GM20431 (cell line): ENCODE data around the gene BUD23.
"Not testable (repeated sequence)": the region's sequence is repeated elsewhere in the genome, so short reads cannot be mapped to it uniquely, and the experiment has no call there.

ENCODE experiments used
- in situ Hi-C: fragments of 300-500 bp; cut with MseI, MboI; formaldehyde crosslinking; loops from one replicate; pipeline ENCODE4 v1.15.0; 2020; ENCODE audit warnings: low sequenced_read_pairs; ENCODE audit not compliant: unreplicated experiment

BUD23 gene

DNA sequence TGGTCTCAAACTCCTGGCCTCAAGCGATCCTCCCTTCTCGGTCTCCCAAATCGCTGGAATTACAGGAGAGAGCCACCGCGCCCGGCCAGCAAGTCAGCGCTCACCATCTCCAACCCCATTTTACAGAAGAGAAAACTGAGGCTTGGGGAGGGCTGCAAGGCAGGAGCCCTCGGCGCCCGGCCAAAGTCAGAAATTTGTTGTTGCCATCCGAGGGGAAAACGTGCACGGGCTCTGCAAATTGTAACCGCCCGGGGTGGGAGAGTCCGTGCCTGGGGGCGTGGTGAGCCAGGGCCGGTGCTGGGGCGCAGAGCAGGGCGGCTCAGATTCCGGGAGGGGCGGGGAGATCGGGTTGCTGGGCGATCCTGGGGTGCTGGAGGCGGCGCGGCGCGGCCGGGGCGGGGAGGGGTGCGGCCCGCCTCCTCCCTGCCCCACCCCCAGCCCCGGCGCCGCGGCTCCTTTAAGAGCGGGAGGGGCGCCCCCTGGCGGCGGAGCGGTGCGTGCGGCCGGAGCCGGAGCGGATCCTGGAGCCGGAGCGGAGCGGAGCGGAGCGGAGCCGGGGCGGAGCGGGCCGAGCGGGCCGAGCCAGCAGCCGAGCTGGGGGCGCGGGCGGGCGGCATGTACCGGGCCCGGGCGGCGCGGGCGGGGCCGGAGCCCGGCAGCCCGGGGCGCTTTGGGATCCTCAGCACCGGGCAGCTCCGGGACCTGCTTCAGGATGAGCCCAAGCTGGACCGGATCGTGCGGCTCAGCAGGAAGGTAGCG is 15.9 kb upstream of the BUD23 start, which contains the start of gene VPS37D:
VPS37D (plus strand) TSS at position 488 of the 759 bp plus-strand sequence; CDS start at position 616, 128 bp downstream.
- in situ Hi-C loops: no loop called here

DNA sequence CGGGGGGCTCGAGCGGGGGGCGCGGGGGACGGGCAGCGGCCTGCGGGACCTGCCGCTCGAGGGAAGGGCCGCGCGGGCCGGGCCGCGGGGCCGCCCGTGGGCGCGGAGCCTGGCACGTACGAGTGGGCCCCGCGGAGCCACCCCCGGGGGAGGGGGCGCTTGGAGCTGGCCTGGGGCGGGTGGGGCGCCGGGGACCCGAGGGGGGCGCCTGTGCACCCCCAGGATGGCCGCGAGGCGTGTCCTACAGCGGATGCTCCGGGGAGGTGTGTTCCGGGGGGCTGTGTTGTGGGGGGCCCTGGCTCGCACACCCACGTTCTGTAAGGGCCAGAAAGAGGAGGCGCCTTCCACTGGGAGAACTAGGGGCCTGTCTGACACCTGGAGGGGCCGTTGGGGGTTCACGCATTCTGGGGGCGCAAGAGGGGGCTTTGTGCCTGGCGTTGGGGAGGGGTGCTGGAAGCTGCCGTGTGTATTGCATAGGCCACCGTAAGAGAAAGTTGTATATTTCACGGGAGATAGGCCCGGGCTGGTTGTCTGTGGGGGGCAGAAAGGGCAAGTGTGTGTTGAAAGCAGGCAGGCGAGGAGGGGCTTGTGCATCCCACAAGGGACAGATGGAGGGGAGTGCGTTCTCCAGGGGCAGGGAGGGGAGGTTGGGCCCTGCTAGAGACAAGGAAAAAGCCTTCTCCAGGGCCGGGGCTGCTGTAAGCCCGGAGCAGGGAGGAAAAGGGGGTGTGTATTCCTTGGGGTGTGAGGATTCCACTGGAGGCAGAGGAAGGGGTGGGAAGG is 15.1 kb upstream of the BUD23 start:
- in situ Hi-C loops: no loop called here

DNA sequence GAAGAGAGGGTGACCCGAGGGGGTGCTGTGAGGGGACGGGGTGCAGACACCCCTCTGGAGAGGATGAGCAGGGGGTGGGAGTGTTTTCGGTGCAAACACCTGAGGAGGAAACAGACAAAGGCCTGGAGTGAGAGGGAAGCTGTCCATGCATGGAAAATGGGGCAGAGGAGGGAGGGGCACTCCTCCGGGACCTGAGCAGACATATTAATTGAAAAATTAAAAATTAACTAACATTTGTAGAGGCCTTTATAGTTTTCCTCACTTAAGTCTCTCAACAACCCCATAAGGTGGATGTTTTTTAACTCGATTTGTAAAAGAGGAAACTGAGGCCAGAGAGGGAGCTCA is 14.5 kb upstream of the BUD23 start:
- in situ Hi-C loops: no loop called here

DNA sequence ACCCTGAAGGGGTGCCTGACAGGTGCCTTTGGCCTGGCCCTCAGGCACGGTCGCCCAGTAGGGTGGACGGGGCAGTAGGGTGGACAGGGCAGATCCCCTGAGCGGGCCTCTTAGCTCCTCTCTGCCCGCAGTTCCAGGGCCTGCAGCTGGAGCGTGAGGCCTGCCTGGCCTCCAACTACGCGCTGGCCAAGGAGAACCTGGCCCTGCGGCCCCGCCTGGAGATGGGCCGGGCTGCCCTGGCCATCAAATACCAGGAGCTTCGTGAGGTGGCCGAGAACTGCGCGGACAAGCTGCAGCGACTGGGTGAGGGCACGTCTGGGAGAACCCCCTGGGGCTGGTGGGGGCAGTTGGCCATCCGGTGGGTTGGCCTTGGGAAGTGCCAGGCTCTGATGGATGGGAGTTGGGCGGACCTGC is 14.1 kb upstream of the BUD23 start:
- in situ Hi-C loops: no loop called here

DNA sequence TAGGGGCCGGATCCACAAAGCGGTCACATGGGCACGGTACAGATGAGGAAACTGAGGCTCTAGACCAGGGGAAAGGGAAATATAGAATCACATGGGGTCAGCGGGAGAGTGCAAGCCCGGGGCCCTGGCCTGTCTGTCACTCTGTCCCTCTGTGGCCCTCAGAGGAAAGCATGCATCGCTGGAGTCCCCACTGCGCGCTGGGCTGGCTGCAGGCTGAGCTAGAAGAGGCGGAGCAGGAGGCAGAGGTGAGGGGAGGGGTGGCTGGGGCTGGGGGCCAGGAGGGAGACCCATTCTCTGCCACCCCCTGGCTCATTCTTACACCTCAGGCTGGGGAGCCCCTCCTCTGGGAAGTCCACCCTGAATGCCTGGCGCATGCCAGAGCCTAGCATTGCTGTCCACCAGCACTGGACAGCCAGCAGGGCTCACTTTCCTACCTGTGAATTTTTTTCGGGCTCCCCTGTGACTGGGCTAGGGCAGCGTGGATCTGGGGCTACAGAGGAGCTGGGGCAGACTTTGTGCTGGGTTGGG is 13.5 kb upstream of the BUD23 start:
- in situ Hi-C loops: no loop called here

DNA sequence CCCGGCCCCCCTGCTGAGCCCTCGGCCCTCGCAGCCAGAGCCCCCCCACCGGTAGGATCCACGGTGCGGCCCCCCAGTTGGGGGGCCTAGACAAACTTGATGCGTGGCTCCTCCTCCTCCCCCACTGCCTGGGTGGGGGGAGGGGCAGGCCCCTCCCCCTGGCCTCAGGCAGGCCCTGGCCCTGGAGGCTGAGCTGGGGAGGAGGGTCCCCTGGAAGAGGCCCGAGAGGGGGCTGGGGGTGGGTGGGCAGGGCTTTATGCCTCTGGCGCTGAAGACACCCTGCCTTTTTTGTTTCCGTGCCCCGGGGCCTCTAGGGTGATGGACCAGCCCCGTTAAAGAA is 12.1 kb upstream of the BUD23 start:
- in situ Hi-C loops: no loop called here

DNA sequence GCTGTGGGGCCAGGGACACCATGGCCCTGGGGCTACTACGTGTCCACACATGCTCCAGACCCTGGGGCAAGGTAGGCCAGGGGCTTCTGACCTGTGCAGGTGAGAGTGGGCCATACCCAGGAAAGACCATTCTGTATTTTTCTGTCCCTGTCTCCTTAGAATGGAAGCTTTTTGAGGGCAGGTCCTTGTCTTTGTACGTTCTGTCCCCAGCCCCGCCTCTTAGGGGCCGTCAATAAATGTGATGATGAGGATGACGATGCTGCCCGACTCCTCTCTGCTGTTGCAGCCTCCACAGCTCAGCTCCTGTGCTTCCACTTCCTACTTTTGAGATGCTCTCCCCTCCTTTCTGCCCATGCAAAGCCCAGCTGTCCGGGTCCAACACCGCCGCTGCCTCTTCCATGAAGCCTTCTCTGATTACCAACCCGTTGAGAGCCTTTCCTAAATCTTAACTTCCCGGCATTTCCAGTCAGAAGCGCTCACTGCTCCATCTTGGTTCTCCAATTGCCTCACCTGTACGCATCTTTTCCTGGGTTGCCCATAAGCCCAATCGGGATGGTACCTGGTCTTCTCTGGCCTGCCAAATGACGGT is 11.4 kb upstream of the BUD23 start:
- in situ Hi-C loops: no loop called here

DNA sequence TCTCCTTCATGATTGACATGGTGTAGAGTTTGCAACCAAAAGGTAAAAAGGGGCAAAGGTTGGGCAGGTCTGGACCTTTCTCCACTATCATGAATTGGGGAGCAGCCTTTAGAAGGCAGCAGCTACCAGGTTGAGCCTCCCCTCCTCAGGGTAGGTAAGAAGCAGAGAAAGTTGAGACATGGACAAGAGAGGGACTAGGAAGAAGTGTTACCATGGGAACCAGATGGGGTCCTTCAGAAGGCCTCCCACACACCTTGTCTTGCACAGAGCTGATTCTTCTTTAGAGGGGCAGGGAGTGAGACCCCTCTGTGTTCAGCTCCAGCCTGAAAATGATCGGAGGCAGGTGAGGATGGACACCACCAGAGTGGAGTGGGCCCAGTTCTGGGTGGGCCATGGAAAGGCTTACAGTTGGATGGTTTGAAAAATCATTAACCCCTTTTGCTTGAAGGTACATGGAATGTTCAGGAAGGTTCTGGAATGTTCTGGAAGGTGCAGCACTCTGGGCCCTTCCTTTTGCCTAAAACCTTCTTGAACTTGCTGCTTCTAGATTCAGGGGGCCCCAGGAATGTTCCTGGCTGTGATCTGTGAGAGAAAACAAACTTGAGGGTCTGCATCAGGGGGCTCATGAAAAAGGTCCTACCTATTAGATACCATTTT is 8.8 kb upstream of the BUD23 start:
- in situ Hi-C loops: no loop called here

DNA sequence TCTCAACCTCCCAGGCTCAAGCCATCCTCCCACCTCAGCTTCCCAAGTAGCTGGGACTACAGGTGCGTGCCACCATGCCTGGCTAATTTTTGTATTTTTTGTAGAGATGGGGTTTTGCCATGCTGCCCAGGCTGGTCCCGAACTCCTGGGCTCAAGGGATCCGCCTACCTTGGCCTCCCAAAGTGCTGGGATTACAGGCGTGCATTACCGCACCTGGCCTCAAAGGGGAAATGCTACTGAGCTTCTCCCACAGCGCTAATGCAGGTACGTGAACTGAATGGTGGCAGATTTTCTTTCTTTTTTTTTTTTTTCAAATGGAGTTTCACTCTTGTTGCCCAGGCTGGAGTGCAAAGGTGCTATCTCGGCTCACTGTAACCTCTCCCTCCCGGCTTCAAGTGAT is 7.3 kb upstream of the BUD23 start:
- in situ Hi-C loops: not testable (repeated sequence)

DNA sequence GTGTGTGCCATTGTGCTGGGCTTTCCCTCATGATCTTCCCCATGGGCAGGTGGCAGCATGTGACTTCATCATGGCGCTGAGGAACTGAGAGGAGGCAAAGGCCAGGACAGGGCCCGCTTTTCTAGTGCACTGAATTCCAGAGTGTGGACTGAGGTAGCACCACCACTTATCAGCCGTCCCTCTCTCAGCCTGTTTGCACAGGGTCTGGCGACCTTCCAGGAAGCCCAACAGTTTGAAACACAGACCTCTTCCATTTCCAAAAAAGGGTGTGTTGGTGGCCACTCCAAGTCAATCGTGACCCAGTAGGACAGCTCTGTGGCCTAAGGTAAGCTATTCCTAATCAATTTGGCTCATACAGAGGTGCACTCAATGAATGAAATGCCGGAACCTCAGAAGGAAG is 4.5 kb upstream of the BUD23 start:
- in situ Hi-C loops: no loop called here

DNA sequence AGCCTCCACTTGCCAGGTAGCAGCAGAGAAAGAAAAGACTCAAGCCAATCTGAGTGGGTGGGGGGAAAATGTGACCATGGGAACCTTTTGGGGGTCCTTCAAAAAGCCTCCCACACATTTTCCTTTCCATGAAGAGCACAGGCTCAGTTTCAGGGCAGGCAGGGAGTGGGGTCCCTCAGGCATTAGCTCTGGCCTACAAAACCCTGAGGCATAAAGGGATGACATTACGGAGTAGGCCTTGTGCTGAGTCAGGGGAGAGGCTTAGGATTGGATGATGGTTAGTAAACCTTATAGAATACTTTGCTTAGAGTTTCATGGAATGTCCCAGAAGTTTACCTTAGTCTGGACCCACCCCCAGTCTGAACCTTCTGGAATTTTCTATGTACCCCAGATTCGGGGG is 3.7 kb upstream of the BUD23 start:
- in situ Hi-C loops: no loop called here

DNA sequence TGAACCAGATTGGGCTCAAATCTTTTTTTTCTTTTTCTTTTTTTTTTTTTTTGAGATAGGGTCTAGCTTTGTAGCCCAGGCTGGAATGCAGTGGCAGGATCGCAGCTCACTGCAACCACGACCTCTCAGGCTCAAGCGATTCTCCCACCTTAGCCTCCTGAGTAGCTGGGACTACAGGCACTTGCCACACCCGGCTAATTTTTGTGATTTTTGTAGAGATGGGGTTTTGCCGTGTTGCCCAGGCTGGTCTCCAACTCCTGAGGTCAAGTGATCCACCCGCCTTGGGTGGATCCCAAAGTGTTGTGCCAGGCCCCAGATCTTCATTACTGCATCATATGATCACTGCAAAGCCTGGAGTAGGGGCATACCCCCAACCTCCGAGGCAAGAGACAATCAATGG is 2.9 kb upstream of the BUD23 start:
- in situ Hi-C loops: no loop called here

DNA sequence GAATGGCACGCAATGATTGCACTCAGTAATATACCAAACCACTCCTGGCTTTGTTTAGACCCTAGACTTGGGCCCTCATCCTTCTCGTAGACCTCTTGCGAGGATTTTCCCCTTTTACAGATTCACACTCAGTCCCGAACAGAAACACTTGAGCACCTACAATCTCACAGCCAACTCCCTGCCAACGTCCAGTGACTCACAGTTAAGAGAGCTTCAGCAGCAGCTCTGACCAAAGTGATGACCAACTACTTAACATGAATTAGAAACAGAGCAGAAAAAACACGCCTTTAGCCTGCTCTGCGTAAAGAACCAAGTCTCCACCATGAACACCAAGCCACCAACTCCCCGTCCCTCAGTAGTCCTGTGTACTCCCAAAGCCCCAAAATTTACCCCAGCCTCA is 2.4 kb upstream of the BUD23 start:
- in situ Hi-C loops: no loop called here

DNA sequence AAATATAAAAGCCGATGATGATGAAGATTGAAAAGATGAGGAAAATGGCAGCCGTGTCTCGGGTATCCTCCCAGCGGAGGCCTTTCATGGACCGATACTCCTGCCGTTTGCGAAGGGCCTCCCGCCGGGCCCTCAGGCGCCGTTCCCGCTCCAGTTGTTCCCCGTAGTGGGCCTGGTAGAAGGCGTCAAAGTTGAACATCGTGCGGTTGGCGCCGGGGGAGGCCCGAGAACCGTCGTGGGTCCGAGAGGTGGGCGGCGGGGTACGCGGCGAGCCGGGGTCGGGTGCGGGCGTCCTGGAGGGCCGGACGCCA is 697 bp upstream of the BUD23 start:
- in situ Hi-C loops: no loop called here

DNA sequence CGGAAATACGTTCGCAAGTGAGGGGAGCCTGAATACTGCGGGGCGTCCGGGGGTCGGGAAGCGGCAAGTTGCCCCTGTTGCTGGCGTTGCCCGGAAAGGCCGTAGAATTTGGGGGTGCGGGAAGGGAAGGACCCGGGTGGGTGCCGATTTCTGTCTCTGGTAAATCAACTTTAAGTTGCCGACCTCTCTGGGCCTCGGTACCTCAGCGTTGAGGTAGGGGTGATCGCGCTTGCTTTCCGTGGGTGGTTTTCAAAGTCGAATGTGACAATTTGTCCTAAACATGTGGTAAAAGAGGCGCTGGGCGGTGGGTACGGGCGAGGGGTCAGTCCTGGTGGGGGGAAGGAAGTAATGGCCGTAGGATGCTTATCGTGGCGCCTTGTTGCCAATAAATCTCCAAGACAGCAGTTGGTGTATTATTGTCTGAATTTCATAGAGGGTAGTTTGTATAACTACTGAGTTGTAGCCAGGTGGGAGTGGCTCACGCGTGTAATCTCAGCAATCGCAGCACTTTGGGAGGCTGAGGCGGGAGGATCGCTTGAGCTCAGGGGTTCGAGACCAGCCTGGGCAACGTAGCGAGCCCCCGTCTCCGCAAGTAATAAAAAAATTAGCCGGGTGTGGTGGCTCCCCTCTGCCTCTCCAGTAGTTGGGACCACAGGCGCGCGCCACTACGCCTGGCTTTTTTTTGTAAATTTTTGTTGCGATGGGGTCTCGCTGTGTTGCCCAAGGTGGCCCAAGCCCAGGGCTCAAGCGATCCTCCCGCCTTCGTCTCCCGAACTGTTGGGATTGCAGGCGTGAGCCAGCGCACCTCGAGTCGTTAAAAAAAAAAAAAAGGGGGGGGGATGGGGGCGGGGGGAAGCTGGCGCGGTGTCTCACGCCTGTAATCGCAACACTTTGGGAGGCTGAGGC is 644 bp downstream of the BUD23 start:
- in situ Hi-C loops: no loop called here

DNA sequence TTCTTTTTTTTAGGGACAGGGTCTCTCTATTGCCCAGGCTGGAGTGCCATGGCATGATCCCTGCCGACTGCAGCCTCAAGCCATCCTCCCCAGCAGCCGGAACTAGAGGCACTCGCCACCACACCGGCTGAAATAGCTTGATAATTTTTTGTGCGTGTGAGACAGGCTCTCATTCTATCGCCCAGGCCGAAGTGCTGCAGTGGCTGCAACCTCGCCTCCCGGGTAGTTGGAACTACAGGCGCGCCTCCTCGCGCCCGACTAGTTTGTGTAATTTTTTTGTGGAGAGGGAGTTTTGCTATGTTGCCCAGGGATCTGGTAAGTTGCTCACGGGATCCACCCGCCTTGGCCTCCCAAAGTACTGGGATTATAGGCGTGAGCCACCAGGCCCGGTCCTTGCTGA is 1.9 kb downstream of the BUD23 start:
- in situ Hi-C loops: no loop called here

DNA sequence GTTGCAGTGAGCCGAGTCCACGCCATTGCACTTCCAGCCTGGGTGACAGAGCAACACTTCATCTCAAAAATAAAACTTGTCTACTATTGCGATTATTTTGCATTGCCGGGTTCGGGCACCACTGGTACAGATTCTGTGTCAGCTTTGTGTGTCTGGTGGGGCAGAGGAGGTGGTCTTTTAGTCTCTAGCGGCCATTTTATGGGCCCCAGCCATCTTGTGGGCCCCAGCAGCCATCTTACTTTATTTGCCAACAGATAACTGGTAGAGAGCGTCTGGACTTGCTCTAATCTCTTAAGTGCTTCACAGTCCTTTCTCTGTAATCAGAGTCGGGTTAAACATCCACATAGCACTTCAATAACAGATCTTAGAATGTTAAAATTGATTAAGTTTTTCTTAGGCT is 4.9 kb downstream of the BUD23 start:
- in situ Hi-C loops: no loop called here

DNA sequence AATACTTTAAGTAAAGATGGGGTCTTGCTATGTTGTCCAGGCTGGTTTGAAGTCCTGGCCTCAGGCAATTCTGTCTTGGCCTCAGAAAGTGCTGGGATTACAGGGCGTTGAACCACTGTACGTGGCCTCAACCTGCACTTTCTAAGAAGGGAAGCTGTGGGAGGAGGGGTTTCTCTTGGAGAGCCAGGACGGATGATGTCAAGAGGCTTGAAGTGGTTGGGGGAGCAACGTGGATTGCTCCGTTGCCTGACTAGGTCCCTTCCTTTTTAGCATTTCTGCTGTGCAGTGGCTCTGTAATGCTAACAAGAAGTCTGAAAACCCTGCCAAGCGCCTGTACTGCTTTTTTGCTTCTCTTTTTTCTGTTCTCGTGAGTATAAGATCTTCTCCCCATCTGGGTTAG is 7.2 kb downstream of the BUD23 start:
- in situ Hi-C loops: no loop called here

DNA sequence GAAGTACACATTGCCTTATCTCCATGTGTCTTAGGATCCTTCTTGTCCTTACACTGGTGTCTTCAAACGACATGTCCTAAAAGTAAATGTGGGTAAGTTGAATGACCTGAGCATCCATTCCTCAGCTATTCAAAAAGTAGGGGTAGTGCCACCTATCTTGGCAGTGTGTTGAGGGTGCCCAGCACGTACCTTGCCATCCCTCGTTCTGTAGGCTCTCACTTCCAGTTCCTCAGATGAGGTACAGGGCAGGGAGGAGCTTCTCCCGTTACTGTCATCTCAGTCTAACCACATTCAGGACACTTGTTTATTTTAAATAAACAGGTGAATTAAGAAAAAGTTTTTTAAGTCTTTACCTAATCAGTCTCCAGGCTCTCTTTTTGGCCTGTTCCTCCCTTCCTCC is 13.0 kb downstream of the BUD23 start:
- in situ Hi-C loops: no loop called here

DNA sequence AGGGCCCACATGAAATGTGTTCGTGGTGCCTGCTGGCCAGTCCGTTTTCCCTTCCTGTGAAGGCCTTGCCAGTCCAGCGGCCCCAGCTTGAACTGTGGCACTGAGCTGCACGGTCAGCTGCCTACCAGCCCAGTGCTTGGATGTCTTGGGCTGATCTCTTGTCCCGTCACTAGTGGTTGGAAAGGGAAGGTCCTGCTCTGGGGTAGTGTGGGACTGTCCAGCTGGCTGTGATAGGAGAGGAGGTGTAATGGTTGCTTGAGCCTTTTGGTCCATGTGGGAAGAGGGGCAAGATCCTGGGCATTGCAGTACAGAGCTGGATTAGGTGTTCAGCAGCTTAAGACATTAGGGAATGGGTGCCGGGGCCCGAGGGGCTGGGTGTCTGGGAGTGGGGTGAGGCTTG is 15.0 kb downstream of the BUD23 start:
- in situ Hi-C loops: no loop called here
